Stimulated activated effector memory CD8-positive, alpha-beta T cell treated with anti-CD3 and anti-CD28 coated beads, Interleukin-12 subunit alpha, Interleukin-12 subunit beta, amount 100 ng/mL, for 72 hours (primary cell): ENCODE data around the gene MARCHF3.

ENCODE experiments used
- ATAC-seq: fragments of 150-1000 bp; cut with Tn5 transposase; 2 replicates; pipeline ENCODE4 v1.10.0; 2021
- DNase-seq, 2 donors: peaks; one replicate each; pipeline ENCODE4 v3.0.0; 2021 to 2022; ENCODE audit warnings: low spot score in 2 of 2
- H3K27ac Mint-ChIP-seq: one replicate; pipeline ENCODE4 v1.8.0; 2022; ENCODE audit warnings: mild to moderate bottlenecking, mixed read lengths
- H3K36me3 Mint-ChIP-seq: one replicate; pipeline ENCODE4 v1.8.0; 2022; ENCODE audit warnings: mild to moderate bottlenecking, mixed read lengths
- H3K4me1 Mint-ChIP-seq: one replicate; pipeline ENCODE4 v1.8.0; 2022; ENCODE audit warnings: mixed read lengths
- H3K4me3 Mint-ChIP-seq: one replicate; pipeline ENCODE4 v1.8.0; 2022; ENCODE audit warnings: mild to moderate bottlenecking, mixed read lengths
- H3K9me3 Mint-ChIP-seq: one replicate; pipeline ENCODE4 v1.8.0; 2022; ENCODE audit warnings: mixed read lengths

Gene MARCHF3

DNA sequence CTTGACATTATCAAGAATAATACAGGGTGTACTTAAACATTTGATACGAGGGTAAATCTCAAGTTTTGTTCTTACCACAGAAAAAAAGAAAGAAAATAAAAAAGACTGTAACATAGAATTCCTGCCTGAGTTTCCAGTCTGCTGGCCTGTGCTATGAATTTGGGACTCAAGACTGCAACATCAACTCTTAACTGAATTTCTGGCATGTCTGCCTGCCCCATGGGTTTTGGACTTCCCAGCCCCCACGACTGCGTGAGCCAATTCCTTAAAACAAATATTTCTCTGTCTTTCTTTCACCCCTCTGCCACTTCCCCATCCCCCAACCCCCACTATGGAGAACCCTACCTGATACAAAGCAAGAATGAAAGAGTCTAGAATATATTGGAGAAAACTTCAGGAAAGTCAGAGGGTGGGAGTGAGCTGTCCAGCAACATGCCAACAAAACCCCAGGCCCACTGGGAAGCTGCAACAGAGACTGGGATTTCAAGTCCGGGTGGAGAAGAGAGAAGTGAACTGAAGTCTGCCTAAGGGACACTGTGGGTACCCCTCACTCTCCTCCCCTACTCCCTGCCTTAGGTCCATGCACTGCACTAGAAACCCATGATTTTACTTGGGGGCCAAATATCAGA lies 43.0 kb downstream of the MARCHF3 start:
- no peak for DNase-seq
- Mint-ChIP-seq H3K4me1 (peaks cover 8% of the 10 kb centered on the region), H3K27ac (no peak overlapping the region), H3K36me3 (no peaks in the 10 kb centered on the region), H3K4me3 (no peak overlapping the region), H3K9me3 (no peaks in the 10 kb centered on the region)
- no peak for ATAC-seq

DNA sequence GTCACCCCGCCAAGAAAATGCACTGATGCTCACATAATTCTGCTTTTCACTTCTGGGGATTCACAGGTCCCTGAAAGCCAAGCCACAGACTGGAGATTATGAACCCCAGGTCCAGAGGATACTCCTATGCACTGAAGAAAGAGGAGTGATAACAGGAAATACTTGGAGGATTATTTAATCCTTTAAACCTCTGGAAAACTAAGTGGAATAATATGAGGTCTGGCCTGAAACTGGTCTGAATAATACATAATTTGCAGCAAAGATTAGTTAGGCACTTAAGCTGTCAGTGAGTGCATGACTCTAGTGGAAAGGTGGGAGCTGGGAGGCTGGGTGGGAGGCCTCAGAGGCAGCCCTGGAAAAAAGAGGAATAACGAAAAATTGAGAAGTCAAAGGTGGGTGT lies 45.7 kb downstream of the MARCHF3 start:
- Mint-ChIP-seq H3K9me3 (no peaks in the 10 kb centered on the region), H3K27ac (no peak overlapping the region), H3K36me3 (no peaks in the 10 kb centered on the region), H3K4me3 (no peak overlapping the region), H3K4me1 (peaks cover 8% of the 10 kb centered on the region)
- DNase-seq (no peak), ATAC-seq (no peak)

DNA sequence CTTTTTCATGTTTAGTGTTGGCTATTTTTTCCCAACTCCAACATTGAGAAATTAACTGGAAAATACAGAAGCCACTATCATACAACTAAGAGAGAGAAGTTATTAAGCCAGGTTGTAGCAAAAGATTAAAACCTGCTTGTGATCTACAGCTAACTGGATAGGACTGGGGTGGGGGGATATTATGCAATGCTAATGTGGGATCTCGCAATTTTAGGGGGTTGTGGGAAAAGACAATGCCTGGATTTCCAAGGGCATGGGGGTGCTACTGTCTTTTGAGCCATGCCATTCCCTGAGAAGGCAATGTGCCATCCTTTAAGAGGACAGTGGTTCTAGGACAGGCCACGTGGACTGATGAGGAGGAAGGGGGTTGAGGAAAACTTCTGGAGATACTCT lies 46.5 kb downstream of the MARCHF3 start:
- Mint-ChIP-seq H3K9me3 (no peaks in the 10 kb centered on the region), H3K4me1 (peaks cover 8% of the 10 kb centered on the region), H3K36me3 (no peaks in the 10 kb centered on the region), H3K27ac (no peak overlapping the region), H3K4me3 (no peak overlapping the region)
- ATAC-seq (no peak), DNase-seq (no peak)

DNA sequence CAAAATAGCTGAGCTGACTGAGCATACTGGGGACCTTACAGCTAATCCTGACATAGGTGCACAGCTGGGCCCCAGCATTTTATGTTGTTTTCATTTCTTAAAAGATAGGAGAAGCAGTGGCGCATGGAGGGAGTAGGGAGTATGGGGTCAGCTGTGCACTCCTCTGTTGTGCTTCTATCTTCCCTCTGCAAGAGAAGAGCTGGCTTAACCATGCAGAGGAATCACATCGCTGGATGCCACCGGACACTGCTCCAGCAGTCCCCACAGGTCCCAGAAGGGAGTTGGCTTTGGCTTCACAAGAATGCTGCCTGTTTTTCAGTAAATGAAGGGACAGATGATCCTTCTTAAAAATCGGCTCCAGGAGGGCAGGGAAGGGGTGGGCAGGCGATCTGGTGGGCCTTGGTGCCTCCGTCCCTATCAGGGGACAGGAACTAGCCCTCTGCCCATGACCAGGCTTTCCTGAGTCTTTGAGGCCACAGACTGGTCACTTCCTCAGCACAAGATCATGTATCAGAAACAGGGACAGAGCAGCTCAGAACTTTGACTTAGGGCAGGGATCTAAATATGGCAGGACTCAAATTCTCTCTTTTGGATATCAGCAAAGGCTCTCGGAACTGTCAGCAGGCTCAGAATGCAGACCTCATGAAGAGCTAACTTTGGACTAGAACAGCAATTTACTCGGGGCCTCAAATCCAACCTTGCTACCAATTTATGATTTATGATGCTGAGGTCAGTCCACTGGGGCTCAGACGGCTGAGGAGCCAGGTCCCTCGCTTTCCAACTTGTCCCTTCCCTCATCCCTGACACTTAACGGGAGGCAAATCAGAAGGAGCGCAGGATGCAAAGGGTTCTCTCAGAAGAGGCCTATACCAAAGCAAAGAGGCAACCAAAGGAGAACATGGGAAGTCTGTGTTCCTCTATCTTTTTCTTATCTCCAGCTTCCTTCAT lies 47.2 kb downstream of the MARCHF3 start:
- peaks cover 5% of the 10 kb centered on the region for H3K4me1 Mint-ChIP-seq
- no peaks in the 10 kb centered on the region for H3K36me3 Mint-ChIP-seq
- H3K4me3 Mint-ChIP-seq = no peak overlapping the region
- no peak for DNase-seq
- no peaks in the 10 kb centered on the region for H3K9me3 Mint-ChIP-seq
- H3K27ac Mint-ChIP-seq = no peak overlapping the region
- no peak for ATAC-seq

DNA sequence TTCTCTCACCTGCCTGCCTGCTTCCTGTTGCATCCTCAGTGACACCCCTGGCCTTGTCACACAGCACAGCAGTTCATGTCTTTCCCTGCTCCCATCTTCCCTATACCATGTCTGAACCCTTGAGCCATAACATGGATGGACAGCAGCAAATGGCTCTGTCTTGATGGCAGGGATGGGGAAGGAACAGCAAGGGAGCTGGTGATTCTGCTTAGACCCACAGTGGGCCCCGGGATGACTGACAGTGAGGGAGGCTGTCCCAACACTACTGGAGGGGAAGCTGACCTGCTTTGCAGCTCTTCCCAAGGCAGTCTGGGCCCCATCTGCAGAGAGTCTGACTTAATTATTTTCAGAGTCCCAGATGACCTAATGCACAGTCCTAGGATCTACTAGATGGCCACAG lies 48.2 kb downstream of the MARCHF3 start:
- Mint-ChIP-seq H3K36me3 (no peaks in the 10 kb centered on the region), H3K4me1 (no peaks in the 10 kb centered on the region), H3K9me3 (no peaks in the 10 kb centered on the region), H3K4me3 (no peak overlapping the region), H3K27ac (no peak overlapping the region)
- ATAC-seq (no peak), DNase-seq (no peak)

DNA sequence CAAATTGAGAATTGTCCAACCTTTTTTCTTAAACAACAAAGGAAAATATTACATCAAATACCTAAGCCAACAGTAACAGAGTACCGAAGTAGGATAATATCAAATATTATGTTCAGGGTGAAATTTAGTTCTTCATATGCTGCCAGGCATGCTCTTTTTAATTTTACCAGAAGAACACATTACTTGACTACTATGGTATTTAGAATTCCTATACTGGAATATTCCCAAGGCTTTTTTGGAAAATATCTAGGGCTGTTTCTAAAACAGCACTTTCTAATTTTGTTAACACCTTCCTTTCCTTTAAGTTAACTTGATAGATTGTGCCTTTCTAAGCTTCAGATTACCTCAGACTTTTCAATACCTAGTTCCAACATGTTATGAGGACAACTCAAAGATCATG lies 48.7 kb downstream of the MARCHF3 start:
- Mint-ChIP-seq H3K4me1 (no peaks in the 10 kb centered on the region), H3K27ac (no peak overlapping the region), H3K9me3 (no peaks in the 10 kb centered on the region), H3K4me3 (no peak overlapping the region), H3K36me3 (no peaks in the 10 kb centered on the region)
- ATAC-seq (no peak), DNase-seq (no peak)

DNA sequence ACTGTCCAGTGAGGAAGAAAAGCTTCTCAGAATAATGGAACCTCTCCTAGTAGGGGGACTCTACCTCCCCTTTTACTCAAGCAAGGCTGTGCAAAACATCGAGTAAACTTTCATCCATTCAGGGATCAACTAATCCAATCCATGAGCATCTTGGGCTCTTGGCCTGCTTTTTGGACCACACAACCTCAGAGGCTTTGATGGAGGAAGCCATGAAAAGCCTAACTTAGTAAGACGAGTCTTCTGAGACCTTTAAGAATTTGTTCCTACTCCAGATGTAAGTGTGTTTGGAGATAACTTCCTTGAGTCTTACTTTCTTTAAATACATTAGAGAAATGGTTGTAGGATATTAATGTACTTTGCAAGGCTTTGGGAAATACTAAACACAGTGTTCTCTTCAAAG lies 49.1 kb downstream of the MARCHF3 start:
- Mint-ChIP-seq H3K9me3 (no peaks in the 10 kb centered on the region), H3K27ac (no peak overlapping the region), H3K36me3 (no peaks in the 10 kb centered on the region), H3K4me1 (no peaks in the 10 kb centered on the region), H3K4me3 (no peak overlapping the region)
- ATAC-seq (no peak), DNase-seq (no peak)

DNA sequence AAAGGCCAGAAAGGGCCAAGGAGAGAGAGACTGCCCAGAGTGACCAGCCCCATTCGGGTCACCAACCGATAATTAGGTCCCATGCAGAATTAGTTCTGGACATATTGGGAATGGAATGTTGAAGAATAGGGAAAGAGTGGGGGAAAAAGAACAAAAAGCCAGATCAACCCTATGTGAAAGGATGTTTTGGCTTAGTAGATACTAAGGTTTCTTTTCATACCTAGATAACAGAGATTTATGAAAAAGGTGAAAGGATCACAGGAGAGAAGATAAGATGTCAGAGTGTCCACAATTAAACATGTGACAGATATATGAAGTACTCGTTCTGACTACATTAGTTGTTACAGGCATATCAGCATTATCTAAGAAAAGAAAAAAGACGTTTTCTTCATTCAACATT lies 52.1 kb downstream of the MARCHF3 start:
- no peak overlapping the region for H3K4me3 Mint-ChIP-seq
- H3K9me3 Mint-ChIP-seq = no peaks in the 10 kb centered on the region
- no peak for ATAC-seq
- no peaks in the 10 kb centered on the region for H3K36me3 Mint-ChIP-seq
- no peak for DNase-seq
- no peak overlapping the region for H3K27ac Mint-ChIP-seq
- H3K4me1 Mint-ChIP-seq = peaks cover 1% of the 10 kb centered on the region

DNA sequence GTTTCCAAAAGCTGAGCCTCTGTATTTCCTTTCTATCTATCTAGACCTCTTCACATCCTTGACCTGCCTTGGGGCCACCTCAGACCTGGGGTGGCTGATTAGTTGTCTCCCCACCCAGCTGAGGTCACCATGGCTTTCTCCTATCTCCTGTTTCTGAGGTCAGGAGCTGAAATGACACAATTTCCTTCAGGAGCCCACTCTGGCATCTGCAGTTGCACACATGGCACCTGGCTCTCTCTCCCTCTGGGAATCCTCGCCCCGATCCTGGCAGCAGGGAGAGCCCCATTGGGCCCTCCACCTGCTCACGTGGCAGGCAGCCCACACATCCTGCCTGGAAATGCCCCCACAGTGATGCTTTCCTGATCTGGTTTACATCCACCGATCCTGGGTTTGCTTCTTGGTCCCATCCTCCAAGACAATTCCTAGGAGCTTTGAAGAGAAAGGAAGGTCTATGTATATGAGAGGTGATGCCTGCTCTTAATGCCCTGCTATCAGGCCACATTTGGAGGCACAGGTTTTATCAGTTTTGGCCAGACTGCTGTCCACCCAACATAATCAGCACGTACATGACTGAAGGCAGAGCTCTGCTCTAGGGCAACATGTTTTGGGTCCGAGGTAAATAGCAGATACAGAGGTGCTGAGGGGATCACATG lies 53.7 kb downstream of the MARCHF3 start:
- no peak overlapping the region for H3K27ac Mint-ChIP-seq
- no peak overlapping the region for H3K4me3 Mint-ChIP-seq
- peaks cover 17% of the 10 kb centered on the region for H3K4me1 Mint-ChIP-seq
- ATAC-seq (no peak), DNase-seq (no peak)
- H3K36me3 Mint-ChIP-seq = no peaks in the 10 kb centered on the region
- no peaks in the 10 kb centered on the region for H3K9me3 Mint-ChIP-seq

DNA sequence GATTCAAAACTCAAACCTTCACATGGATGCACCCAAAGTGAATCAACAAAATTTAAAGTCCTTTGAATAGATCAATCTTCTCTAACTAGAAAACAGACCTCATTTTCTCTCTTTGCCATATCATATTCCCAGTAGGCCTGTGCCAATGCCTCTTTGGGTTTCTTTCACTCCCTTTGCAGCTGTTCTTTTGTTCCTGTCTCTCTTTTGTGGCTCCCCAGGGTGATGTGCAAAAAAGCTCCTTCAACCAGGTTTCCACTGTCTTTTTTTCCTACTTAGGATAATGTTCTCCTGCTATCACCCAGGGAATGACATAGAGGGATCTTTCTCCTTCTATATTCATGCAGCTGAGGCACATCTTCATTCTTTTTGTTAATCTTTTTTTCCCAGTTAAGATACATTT lies 54.6 kb downstream of the MARCHF3 start:
- no peak for DNase-seq
- Mint-ChIP-seq H3K27ac (no peak overlapping the region), H3K9me3 (no peaks in the 10 kb centered on the region), H3K4me3 (no peak overlapping the region), H3K36me3 (no peaks in the 10 kb centered on the region), H3K4me1 (peaks cover 21% of the 10 kb centered on the region)
- no peak for ATAC-seq

DNA sequence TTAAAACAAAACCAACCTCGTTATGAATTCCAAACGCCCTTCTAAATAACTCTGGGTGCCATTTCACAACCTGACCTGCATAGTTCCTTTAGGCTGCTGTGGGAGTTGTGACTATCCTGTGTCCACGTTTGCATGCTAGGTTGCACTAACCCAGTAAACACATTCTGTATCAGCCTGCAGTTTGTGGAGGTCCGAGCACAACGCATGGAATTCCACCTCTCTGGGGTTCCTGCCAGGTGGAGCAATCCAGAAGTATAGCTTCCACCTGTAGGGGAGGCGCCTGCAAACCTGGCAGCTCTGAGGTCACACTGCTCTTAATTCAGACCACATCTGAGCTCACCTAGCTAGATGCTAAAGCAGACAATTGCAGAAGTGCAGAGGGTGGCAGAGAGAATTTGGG lies 57.2 kb downstream of the MARCHF3 start:
- H3K4me3 Mint-ChIP-seq = peak overlapping the region; percentile 43
- DNase-seq = no peak
- H3K9me3 Mint-ChIP-seq = no peaks in the 10 kb centered on the region
- no peaks in the 10 kb centered on the region for H3K36me3 Mint-ChIP-seq
- H3K27ac Mint-ChIP-seq = peak overlapping the region; percentile 85
- no peak for ATAC-seq
- peaks cover 21% of the 10 kb centered on the region for H3K4me1 Mint-ChIP-seq

DNA sequence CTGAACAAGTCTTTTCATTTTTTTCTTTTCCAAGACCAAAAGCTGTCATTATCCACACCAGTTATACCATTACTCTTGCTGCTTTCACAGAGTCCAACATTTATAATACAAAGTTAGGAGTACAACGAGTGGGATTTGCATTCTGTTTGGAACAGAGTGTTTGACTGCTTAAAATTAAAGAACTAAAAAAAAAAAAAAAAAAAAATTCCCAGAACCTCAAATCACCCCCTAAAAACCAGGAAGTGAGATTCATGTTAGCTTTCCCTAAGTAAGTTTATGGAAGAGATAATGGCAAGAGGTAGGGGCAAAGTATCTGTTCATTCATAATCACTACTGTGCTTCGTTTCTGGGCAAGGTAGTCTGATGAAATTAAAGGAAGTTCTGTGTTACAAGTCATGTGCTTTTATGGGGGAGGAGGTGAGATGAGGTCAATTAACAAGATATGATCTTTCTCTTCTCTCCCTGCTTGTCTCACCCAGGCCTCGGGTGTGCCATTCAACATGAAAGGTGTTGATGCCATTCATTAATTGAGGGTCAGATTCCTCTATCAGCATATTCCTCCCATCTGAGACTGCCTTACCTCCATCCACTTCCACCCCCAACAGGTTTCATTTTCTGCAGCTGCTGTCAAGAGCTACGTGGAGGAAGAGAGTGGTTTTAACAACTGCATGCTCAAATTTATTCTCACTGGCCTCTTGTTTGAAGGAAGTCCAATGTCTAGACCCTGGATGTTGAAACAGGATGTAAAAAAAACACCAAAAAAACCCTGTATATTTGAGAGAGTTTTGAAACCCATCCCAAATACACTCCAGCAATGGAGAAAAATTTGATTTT lies 58.1 kb downstream of the MARCHF3 start:
- peak overlapping the region; percentile 85 for H3K27ac Mint-ChIP-seq
- H3K4me3 Mint-ChIP-seq = peak overlapping the region; percentile 43
- peaks cover 21% of the 10 kb centered on the region for H3K4me1 Mint-ChIP-seq
- H3K36me3 Mint-ChIP-seq = no peaks in the 10 kb centered on the region
- ATAC-seq (peak; percentile 70), DNase-seq (peak in 1 of 2 donors; percentile 63)
- no peaks in the 10 kb centered on the region for H3K9me3 Mint-ChIP-seq

DNA sequence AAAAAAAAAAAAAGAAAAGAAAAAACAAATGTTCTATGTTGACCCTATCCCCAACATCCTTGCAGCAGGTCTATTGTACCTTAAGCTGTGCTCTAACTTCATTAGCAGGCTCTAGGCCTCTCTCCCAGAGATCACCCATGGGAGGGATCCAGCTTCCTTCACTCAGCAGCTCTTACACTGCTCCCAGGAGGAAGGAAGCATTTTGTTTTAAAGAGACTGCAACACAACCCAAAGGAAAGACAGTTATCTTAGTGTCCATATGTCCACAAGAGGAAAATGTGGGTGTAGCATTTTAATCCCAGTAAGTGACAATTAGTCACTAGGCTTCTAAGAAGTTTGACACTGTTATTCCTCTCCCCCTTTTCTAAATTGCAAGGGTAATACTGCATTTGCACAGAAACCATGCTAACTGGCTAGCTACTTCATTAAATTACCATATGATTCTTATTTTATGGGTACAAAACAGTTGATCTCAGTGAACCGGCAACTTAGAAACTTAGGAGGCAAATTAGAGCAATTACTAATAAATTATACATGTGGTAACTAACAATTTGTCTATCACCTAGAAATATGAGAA lies 58.8 kb downstream of the MARCHF3 start:
- peaks cover 21% of the 10 kb centered on the region for H3K4me1 Mint-ChIP-seq
- no peaks in the 10 kb centered on the region for H3K36me3 Mint-ChIP-seq
- no peak for DNase-seq
- no peak for ATAC-seq
- H3K27ac Mint-ChIP-seq = peak overlapping the region; percentile 85
- no peaks in the 10 kb centered on the region for H3K9me3 Mint-ChIP-seq
- no peak overlapping the region for H3K4me3 Mint-ChIP-seq

DNA sequence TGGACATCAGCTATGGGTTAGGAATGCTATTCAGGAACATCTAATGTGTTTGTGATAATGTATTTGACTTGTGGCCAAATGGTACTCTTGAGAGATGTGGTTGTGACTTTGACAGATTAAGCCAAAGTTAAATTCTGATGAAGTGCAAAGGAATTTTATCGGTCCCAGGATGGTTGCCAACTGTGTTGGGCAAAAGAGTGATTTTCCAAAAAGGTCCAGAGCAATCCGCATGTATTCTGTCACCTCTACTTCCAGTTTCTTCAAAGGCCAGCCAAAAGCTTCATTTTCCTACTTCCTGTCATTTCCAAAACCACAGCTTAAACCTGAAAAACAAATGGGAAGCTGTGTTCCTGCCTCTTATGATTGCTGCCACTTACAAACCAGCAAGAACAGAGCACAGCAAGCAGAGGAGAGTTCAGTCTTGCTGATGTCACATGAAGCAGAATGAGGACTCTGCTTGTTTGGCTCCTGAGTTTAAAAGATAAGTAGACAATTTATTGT lies 59.8 kb downstream of the MARCHF3 start:
- no peak overlapping the region for H3K4me3 Mint-ChIP-seq
- no peak overlapping the region for H3K27ac Mint-ChIP-seq
- H3K4me1 Mint-ChIP-seq = peaks cover 21% of the 10 kb centered on the region
- H3K9me3 Mint-ChIP-seq = no peaks in the 10 kb centered on the region
- ATAC-seq (no peak), DNase-seq (no peak)
- no peaks in the 10 kb centered on the region for H3K36me3 Mint-ChIP-seq

DNA sequence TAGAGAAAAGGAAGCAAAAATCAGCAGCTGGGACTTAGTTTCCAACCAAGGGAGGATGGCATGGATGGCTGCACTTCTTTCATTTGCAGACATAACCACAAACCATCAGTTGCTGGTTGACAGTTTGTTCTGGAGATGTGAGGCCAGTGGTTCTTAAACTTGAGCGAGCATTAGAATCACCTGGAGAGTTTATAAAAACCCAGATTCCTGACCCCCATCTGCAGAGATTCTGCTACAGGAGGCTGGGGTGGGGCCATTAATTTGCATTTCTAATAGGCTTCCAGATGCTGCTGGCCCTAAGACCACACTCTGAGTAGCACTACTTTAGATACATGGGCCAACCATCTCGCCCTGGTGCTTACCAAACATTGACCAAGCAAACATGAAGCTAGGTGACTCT lies 60.8 kb downstream of the MARCHF3 start:
- Mint-ChIP-seq H3K4me3 (no peak overlapping the region), H3K4me1 (peaks cover 21% of the 10 kb centered on the region), H3K27ac (no peak overlapping the region), H3K36me3 (no peaks in the 10 kb centered on the region), H3K9me3 (no peaks in the 10 kb centered on the region)
- ATAC-seq (no peak), DNase-seq (no peak)
